ENCODE results near the gene MBNL3.

MBNL3 gene

GRCh38 chrX:132489578-132490419 is 961 bp upstream of the MBNL3 start:
- H3K4me3 ChIP-seq (ENCODE audit: low read depth, low read length) = peak overlapping the region; percentile 50
- TF ChIP-seq CTCF (IDR thresholded peaks at IDR 0.05; ENCODE audit: low read depth, low read length) = no peak

GRCh38 chrX:132488180-132488705 is 595 bp downstream of the MBNL3 start:
- H3K4me3 ChIP-seq (ENCODE audit: low read depth, low read length) = no peak overlapping the region
- no peak for TF ChIP-seq CTCF (IDR thresholded peaks at IDR 0.05; ENCODE audit: low read depth, low read length)

- no peak overlapping the region for H3K4me3 ChIP-seq (ENCODE audit: low read depth, low read length)
- TF ChIP-seq CTCF (IDR thresholded peaks at IDR 0.05; ENCODE audit: low read depth, low read length) = no peak
Measured at GRCh38 chrX:132486599-132487178, 2.1 kb downstream of the MBNL3 start.

GRCh38 chrX:132483951-132484350 is 4.9 kb downstream of the MBNL3 start:
- no peak for TF ChIP-seq CTCF (IDR thresholded peaks at IDR 0.05; ENCODE audit: low read depth, low read length)
- no peak overlapping the region for H3K4me3 ChIP-seq (ENCODE audit: low read depth, low read length)

DNA sequence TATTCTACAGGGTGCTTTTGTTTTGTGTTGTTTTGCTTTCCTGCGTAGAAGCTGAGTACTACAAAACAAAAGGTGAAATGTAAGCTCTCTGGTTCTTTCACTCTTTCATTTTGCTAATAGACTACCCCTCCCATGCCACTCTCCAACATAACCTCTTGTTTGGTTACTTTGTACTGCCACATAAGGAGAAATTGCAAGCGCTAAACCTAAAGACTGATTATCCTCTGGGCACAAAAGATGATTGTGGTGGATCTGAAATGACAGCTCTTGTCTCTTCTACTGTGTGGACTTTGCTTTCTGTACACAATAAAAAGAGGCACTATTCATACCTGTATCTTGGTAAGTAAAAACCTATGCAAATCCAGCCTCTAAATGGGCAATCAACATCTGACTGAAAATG is 5.3 kb downstream of the MBNL3 start:
- TF ChIP-seq CTCF (IDR thresholded peaks at IDR 0.05; ENCODE audit: low read depth, low read length) = no peak
- H3K4me3 ChIP-seq (ENCODE audit: low read depth, low read length) = no peak overlapping the region

- no peak overlapping the region for H3K4me3 ChIP-seq (ENCODE audit: low read depth, low read length)
- no peak for TF ChIP-seq CTCF (IDR thresholded peaks at IDR 0.05; ENCODE audit: low read depth, low read length)
Measured at GRCh38 chrX:132482632-132483031, 6.2 kb downstream of the MBNL3 start.

DNA sequence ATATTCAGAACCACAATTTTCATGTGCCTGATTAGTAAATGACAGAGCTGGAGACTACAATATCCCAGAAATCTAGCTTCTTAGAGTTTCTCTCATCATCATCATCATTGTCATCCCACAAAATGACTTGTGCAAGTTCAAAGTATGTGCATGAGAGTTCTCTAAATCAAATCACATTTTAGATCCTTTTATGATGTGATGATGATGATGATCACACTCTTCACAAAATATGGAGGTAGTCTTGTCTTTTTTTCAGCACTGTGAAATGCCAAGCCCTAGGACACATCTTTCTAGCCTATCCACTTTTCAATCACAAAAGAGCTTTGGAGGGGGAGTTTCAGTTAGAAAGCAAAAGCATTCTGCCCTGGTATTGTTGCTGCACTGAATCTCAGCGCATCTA is 7.4 kb downstream of the MBNL3 start:
- TF ChIP-seq CTCF (IDR thresholded peaks at IDR 0.05; ENCODE audit: low read depth, low read length) = no peak
- H3K4me3 ChIP-seq (ENCODE audit: low read depth, low read length) = no peak overlapping the region
